Fibroblast of peridontal ligament (primary cell): Measurements from ENCODE around the gene CTXN1.

Source experiments
- DNase-seq: peaks from one replicate; pipeline ENCODE4 v3.0.0-alpha.2; 2010; ENCODE audit errors: extremely low read depth

Gene CTXN1

DNA sequence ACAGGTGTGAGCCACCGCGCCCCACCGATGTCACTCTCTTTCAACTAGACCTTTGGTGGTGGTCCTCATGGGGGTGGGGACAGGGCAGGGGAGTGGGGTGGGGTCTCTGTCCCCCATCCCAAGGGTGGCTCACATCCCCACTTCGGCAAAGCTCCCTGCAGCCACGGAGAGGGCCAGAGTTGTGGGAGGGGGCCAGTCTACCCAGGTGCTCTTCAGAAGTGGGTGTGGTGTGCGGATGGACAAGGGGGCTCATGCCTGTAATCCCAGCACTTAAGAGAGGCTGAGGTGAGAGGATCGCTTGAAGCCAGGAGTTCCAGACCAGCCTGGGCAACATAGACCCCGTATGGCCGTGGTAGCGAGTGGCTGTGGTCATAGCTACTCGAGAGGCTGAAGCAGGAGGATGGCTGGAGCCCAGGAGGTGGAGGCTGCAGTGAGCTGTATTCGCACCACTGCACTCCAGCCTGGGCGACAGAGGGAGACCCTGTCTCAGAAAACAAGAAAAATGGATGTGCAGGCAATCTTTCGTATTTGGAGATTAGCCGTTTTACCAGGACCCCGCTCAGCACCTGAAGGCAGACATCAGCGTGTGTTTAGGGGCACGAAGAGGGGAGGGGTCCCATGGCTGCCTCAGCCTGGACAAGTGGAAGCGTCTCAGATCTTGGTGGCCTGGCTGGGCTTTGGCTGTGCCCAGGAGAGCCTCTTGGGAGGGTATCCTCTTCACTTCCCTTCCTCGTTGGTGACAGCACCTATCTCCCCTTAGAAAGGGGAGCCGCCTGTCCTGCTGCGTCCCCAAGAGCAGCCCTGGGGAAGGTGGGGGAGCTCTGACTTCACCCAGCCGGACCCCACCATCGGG is 10.5 kb downstream of the CTXN1 start:
- no peak for DNase-seq

DNA sequence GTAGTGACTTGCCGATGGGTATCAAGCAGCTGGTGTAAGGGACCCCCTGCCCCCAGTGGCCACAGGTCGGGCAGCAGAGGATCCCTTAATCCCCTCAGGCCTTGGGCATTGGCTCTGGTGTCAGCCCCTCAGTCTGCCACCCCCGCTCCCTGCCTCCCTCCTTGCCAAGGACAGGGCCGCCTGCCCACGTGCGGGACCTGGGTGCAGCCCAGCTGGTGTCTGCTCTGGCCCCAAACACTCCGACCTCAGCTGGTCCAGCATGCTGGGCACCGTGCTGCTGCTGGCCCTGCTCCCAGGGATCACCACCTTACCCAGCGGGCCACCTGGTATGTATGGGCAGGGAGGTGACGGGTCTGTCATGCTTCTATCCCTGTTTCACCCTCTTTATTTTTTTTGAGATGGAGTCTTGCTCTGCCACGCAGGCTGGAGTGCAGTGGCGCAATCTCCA is 11.3 kb downstream of the CTXN1 start, which contains the start of gene TGFBR3L:
Gene TGFBR3L, plus strand, starts transcription at position 233 of the 448 bp plus-strand sequence.
- no peak for DNase-seq

DNA sequence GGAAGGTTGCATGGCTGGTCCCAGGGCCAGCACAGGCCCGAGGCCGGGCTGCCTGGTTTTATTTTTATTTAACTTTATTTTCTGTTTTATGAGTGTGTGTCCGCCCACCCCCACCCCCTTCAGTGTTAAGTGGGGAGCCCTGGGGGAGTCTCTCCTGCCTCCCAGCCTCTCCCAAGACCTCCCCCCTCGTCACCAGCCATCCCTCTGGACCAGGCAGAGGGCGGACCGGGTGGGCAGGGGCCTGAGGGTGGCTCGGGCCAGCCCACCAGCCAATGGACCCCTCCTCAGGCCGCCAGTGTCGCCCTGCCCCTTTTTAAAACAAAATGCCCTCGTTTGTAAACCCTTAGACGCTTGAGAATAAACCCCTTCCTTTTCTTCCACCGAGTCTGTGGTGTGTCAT is 11.8 kb downstream of the CTXN1 start:
- DNase-seq, result no peak

DNA sequence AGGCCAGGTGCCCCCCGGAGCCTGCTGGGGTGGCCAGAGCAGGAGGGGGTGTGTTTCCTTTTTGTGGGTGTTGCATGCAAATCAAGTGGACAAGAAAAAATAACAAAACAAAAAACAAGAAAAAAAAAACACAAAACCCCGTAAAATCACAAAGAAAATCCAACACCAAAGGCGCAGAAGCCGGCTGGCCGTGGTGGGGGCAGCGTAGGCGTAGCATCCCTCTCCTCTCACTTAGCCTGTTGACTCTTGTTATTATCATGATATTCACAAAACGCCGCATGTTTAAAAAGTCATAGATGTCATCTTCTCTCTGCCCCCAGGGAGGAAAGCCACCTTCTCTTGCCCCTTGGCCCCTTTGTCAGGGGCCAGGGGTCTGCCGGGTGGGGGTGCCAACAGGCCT is 12.3 kb downstream of the CTXN1 start:
- no peak for DNase-seq

DNA sequence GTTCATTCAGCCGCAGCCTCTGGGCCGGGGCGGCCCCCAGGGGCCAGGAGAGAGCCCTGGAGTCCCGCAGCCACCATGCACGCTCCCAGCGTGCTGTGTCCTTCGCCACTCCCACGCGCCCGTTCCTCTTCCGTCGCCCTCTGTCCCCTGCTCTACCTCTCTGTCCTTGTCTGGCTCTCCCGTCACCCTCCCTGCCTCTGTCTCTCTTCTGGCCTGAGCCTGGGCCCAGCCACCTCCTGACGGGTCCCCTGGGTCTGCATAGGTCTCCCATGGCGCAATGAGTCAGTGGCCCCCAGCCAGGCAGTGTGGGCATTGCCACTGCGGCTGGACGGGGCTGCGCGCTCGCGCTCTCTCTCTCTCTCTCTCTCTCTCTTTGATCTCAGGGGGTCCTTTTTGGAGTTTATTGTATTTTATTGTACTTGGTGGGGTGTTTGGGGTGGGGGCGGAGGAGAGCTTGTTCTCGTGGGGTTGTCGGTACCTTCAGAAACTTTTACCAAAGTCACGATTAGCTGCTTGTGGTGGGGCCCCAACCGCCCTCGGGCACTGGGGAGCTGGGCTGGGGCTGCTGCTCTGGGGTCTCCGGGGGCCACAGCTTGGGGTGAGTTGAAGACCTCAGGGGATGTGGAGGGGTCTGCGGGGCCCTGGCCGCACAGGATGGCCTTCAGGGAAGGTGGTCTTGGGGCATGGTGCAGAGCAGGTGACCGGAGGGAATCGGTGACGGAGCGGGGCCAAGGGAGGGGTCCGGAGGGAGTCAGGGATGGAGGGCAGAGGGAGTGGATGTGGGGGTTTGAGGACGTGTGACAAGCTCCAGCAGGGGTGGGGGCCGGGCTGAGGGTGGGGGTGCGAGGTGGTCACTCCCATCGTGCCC is 13.0 kb downstream of the CTXN1 start:
- no peak for DNase-seq

- no peak for DNase-seq
Observed at GRCh38 chr19:7912144-7912696, 13.7 kb downstream of the CTXN1 start.

DNA sequence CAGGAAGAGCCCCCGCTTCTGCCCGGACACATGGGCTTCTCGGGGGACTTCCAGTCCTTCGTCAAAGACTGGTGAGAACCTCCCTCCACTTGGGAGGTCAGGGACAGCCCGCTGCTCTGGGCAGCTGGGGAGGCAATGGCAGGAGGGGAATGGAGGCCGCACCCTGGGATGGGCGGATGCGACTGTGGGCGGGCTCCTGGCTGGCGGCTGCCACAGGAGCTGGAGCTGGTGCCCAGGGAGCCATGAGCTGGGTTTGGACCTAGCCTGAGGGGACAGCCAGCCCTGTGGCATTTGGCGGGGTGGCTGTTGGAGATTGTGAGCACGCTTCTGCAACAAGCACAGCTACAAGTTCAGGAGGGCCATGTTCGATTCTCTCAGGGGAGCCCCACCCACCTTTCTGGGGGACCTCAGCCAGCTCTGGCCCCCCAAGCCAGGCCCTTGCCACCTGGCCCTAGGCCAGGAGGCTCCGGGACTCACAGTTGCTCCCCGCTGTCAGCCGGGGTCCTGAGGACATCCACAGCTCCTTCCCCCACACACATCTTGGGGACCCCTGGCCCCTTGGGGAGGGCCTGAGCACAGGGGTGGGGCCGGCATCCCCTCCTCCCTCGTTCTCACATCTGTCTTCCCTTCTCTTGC is 14.3 kb downstream of the CTXN1 start:
- DNase-seq, result no peak

- DNase-seq, result no peak
Observed at GRCh38 chr19:7910321-7911161, 15.4 kb downstream of the CTXN1 start.

GRCh38 chr19:7909471-7910067 is 16.4 kb downstream of the CTXN1 start:
- no peak for DNase-seq

GRCh38 chr19:7908742-7909461 is 17.0 kb downstream of the CTXN1 start:
- no peak for DNase-seq

DNA sequence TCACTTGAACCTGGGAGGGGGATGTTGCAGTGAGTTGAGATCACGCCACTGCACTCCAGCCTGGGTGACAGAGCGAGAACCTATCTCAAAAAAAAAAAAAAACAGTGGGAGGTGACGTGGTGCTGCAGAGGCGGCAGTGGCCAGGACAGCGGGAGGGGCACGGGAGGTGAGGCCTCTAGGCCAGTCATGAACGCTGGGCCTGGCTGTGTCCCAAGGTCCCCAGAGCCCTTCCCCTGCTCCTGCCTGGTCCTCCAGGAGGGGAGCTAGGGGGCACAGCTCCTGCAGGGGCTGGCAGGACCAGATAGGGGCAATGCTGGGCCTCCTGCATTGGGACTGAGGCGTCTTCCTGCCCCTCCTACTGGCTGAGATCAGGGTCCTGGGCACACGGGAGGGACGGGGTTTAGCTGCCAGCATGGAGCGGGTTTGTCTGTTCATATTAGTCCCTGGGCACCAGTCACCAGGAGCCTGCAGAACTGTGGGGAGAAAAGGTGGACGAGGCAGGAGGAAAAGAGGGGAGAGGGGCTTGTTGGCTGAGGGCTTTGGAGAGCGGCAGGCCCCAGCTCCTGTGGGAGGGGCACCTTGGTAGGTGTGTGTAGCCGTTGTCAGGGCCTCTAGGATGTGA is 17.7 kb downstream of the CTXN1 start:
- no peak for DNase-seq

DNA sequence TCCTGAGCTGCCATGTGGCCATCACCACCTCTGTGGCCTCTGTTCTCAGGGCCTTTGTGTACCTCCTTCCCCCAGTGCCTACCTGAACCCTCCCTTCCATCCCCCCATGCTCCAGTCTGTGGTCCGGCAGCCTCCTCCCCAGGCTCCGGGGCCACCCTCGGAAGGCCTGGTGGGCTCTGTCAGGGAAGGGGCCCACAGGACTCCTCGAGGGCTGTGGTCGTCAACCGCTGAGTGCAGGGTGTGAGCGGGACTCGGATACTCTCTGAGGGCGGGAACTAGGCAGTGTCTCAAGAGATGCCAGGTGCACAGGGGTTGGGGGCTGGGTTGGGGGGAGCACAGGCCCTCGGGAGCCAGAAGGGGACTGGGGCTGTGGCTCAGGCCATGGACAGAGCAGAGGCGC is 18.4 kb downstream of the CTXN1 start:
- DNase-seq, result no peak

- no peak for DNase-seq
Observed at GRCh38 chr19:7907122-7907521, 18.8 kb downstream of the CTXN1 start.

GRCh38 chr19:7905859-7906258 is 20.1 kb downstream of the CTXN1 start:
- DNase-seq, result no peak

DNA sequence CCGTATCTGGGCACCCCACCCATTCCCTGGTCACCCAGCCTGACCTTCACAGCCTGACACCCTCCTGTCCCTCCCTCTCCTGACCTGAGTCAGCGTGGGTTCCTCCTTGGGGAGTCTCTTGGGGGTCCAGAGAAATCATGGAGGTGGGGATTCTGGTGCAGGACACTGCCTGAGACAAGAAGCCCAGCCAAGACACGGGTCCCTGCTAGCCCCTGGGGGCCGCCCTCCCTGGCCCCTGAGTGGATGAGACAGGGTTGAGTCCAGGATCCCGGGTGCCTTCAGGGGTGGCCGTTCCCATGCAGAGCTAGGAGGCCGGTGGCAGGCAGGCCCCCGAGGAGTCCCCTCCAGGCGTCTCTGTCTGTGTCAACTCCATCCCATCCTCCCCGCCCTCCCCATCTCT is 20.7 kb downstream of the CTXN1 start:
- DNase-seq, result no peak

- DNase-seq, result no peak
Observed at GRCh38 chr19:7904074-7905020, 21.6 kb downstream of the CTXN1 start.

DNA sequence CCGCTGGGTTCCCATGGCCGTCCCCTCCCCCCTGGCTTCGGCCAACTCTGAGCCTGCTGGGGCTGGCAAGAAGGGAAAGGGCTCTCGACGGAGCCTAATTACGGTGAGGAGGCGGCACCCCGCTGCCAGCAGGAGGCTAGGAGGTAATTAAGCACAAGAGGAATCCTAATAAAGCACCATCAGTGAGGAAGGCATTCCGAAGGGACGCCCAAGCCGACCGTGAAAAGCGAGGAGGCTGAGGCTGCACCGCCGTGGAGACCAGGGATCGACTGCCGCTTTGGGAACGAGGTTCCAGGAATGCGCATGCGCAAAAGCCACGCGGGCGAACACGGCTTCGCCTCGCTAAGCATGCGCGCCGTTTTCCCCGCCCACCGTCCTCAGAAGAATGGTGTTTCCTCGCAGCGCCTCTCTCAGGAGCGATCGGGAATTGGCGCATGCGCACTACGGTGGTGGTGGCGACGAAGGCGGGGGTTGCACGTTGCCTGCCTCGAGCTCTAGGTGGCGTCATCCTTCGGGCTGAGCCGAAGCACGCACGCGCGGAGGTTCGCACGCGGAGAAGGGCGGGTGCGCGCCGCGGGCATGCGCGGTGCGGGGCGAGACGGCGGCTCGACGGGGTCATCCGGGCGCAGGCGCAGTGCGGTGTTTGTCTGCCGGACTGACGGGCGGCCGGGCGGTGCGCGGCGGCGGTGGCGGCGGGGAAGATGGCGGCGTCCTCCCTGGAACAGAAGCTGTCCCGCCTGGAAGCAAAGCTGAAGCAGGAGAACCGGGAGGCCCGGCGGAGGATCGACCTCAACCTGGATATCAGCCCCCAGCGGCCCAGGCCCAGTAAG is 22.5 kb downstream of the CTXN1 start, which contains the start of gene MAP2K7:
Gene MAP2K7, plus strand, starts transcription at position 634 of the 830 bp plus-strand sequence. Its CDS starts 68 bp downstream, at position 702.
- peak; percentile 99 for DNase-seq
